Heart left ventricle (tissue), 16 donors: ENCODE measurements around the gene POGK. TPM values are rescaled to one million over a fixed set of nuclear protein-coding genes. Genes with fewer than 3 reads are reported as not detected.

Source experiments
- ATAC-seq, 4 donors: fragments of 200-7000 bp; cut with Tn5 transposase; one replicate each; pipeline ENCODE4 v1.9.1; 2020 to 2022; ENCODE audit warnings: moderate library complexity in 4 of 4, mild to moderate bottlenecking in 3 of 4, moderate number of reproducible peaks in 1 of 4
- DNase-seq, 5 donors: peaks; one replicate each; pipeline ENCODE4 v3.0.0-alpha.2; 2020
- H3K27ac ChIP-seq, 12 donors: fragments of 200-600 bp; sonication (generic) in 4 of 12; one replicate each; pipeline versions ENCODE4 v1.5.0 to v1.8.0; 2016 to 2022; ENCODE audit warnings: mild to moderate bottlenecking in 2 of 12
- H3K27me3 ChIP-seq, 9 donors: fragments of 200-600 bp; sonication (generic) in 2 of 9; one replicate each; pipeline versions ENCODE4 v1.5.1 to v1.8.0; 2016 to 2022; ENCODE audit warnings: mild to moderate bottlenecking in 3 of 9
- H3K36me3 ChIP-seq, 9 donors: fragments of 200-600 bp; sonication (generic) in 2 of 9; one replicate each; pipeline versions ENCODE4 v1.5.0 to v1.8.0; 2018 to 2022; ENCODE audit warnings: mild to moderate bottlenecking in 2 of 9
- H3K4me1 ChIP-seq, 12 donors: fragments of 200-600 bp; sonication (generic) in 4 of 12; one replicate each; pipeline versions ENCODE4 v1.5.0 to v1.8.0; 2016 to 2022; ENCODE audit warnings: mild to moderate bottlenecking in 3 of 12
- H3K4me3 ChIP-seq, 12 donors: fragments of 200-600 bp; sonication (generic) in 4 of 12; one replicate each; pipeline versions ENCODE4 v1.5.0 to v1.8.0; 2017 to 2022; ENCODE audit warnings: mild to moderate bottlenecking in 9 of 12, moderate library complexity in 4 of 12
- H3K9me3 ChIP-seq, 12 donors: fragments of 200-600 bp; sonication (generic) in 4 of 12; one replicate each; pipeline versions ENCODE4 v1.5.0 to v1.8.0; 2016 to 2022; ENCODE audit warnings: mild to moderate bottlenecking in 1 of 12
- POLR2A ChIP-seq, 2 donors: fragments of 450-650 bp; IDR thresholded peaks; one replicate each; pipeline ENCODE4 v1.6.1; 2017; ENCODE audit warnings: antibody characterized with exemption in 2 of 2, mild to moderate bottlenecking in 2 of 2, moderate library complexity in 2 of 2
- WGBS, 4 donors: extraction: QIAGEN DNeasy Blood & Tissue Kit in 2 of 4; methylation state at CpG; one replicate each; pipeline versions ENCODE4 v1.1.5 to v1.1.7; 2013 to 2018; 5-methylcytosine and 5-hydroxymethylcytosine counted together
- intact Hi-C, 10 donors: fragments of 100-400 bp; cut with DNase I; formaldehyde crosslinking; loops; one replicate each; pipeline versions ENCODE4 v1.11.1 to v1.14.2; 2022
- polyA plus RNA-seq, 2 donors: library from polyadenylated mRNA; stranded (reverse); fragments of 200-250 nt; gene quantifications; one replicate each; pipeline ENCODE4 v1.2.3, GENCODE V29; 2013
- total RNA-seq, 9 donors: library from RNA; depleted of rRNA in 2 of 9; stranded (reverse); fragments of >200 nt in 2 of 9; fragmentation: NEBNext Ultra II Directional in 3 of 9; extraction: Animal tissue kit (Norgen Biotek cat#: 25700) in 3 of 9; gene quantifications; one replicate each; pipeline versions ENCODE4 v1.1.0 to v1.2.4, GENCODE V29; 2016 to 2023
- TF ChIP-seq, protein P1 (sequence below), 12 donors: fragments of 200-600 bp; sonication (generic) in 4 of 12; IDR thresholded peaks; one replicate each; pipeline versions ENCODE4 v1.5.0 to v1.8.0; 2018 to 2022; ENCODE audit warnings: antibody characterized with exemption in 12 of 12, mild to moderate bottlenecking in 5 of 12
- donor health status: ischemic (EF 13 %, LVEDD 7.1; RV severe dilation, severe dysfunction).
- donor health status: healthy with polysubstance abuse.
- donor health status: DM: no; HTN: yes; CAD: no.
- donor health status: DM: no; HTN: no; CAD: no.
- donor health status: ischemic (EF 25% LVEDD 6.9; RV normal size, moderate dysfunction).
- donor health status: ischemic (EF 25% LVEDD 5.7; RV mildly dilated, moderate dysfunction).
- donor health status: healthy.
- donor health status: DM: yes; HTN: yes; CAD: no.
- donor health status: ischemic (EF 35%, LVEDD 5.7; RV mildly dilated, moderate dysfunction).
- donor health status: nonischemic (EF 11% LVEDD 7.7; RV severe dilation, severe dysfunction).
- donor health status: DM: yes; HTN: yes; CAD: no.
- donor health status: PGD.
- donor health status: ischemic (EF 29% LVEDD 5.4; RV normal size, mild dysfunction).
- donor health status: nonischemic (EF 23%, LVEDD 6.1; RV moderate dilation, normal function).

POGK gene
- total and polyA plus RNA-seq, 11 donors: 6.0 to 20.8 (median 14.5) TPM

DNA sequence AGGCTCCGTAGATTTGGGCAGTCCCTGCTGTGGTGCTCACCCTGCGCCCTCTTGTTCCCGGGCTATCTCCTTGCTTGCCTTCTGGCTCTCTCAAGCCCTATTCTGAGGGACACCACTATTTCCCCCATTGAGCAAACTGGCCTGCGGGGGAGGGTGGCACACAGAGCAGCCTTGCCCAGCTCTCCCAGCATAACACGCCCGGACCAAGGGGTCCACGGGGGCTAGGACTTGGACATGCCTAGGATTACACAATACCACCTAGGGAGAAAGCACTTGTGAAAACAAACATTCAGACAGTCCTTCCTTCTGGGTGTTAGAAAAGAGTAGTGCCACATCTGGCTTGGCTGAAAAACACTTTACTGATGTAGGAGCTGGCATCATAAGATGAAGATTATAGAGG lies 29.4 kb downstream of the POGK start:
- H3K9me3 ChIP-seq: no peaks in the 10 kb centered on the region
- peaks cover 0 to 49% (median 40%) of the 10 kb centered on the region in 9 donors for H3K36me3 ChIP-seq
- WGBS, 4 donors: 79 to 94% (median 87%) methylated on average over 6 to 7 of the region's 7 CpGs
- H3K4me3 ChIP-seq: no peak overlapping the region
- intact Hi-C loops: no loop called here
- H3K27me3 ChIP-seq: no peaks in the 10 kb centered on the region
- TF ChIP-seq, protein P1, sequence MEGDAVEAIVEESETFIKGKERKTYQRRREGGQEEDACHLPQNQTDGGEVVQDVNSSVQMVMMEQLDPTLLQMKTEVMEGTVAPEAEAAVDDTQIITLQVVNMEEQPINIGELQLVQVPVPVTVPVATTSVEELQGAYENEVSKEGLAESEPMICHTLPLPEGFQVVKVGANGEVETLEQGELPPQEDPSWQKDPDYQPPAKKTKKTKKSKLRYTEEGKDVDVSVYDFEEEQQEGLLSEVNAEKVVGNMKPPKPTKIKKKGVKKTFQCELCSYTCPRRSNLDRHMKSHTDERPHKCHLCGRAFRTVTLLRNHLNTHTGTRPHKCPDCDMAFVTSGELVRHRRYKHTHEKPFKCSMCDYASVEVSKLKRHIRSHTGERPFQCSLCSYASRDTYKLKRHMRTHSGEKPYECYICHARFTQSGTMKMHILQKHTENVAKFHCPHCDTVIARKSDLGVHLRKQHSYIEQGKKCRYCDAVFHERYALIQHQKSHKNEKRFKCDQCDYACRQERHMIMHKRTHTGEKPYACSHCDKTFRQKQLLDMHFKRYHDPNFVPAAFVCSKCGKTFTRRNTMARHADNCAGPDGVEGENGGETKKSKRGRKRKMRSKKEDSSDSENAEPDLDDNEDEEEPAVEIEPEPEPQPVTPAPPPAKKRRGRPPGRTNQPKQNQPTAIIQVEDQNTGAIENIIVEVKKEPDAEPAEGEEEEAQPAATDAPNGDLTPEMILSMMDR (IDR thresholded peaks at IDR 0.05): no peak
- TF ChIP-seq POLR2A (IDR thresholded peaks at IDR 0.05): no peak
- ATAC-seq (peak in 1 of 4 donors; percentile 37), DNase-seq (no peak)
- no peak overlapping the region for H3K27ac ChIP-seq
- H3K4me1 ChIP-seq: peaks cover 0 to 21% (median 3%) of the 10 kb centered on the region in 12 donors

DNA sequence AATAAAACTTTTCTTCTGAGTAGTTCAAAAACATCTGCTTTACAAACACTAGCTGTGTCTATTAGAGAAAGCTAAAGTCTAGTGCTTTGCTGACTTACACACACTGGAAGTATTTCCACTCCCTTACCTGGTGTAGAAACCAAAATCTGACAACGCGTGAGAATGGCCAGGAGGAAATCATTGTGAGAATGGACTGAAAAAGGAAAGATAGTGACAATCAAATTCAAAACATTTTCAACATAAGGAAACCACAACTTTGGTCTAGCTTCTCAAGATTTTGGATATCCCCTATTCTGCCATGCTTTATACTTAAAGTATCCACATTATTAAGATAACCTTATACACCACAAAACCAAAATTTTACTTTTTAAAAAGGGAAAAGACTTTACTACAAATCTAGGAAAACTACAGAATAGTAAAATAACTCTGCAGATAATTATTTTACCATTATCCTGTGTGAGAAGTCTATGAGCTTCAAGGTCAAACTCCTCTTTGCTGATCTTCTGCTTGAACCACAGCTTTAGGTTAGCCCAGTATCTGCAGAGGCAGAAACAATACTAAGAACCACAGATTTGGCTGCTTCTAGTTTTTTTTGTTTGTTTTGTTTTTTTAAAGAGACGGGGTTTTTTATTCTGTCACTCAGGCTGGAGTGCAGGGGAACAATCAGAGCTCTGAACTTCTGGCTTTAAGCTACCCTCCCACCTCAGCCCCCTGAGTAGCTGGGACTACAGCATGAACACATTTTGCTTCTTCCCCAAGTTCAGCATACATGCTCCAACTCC lies 30.2 kb downstream of the POGK start:
- H3K4me1 ChIP-seq: peaks cover 0 to 27% (median 7%) of the 10 kb centered on the region in 12 donors
- H3K27ac ChIP-seq: no peak overlapping the region
- intact Hi-C loops: loop anchor here in 1 of 10 donors (10.0 kb wide), 1 partner anchor 355 kb away; the partner anchor contains the start of gene POU2F1
- DNase-seq (no peak), ATAC-seq (no peak)
- no peaks in the 10 kb centered on the region for H3K9me3 ChIP-seq
- WGBS, 4 donors: 64 to 84% (median 79%) methylated on average over 3 of the region's 3 CpGs
- TF ChIP-seq, protein P1 (IDR thresholded peaks at IDR 0.05): no peak
- no peak for TF ChIP-seq POLR2A (IDR thresholded peaks at IDR 0.05)
- peaks cover 0 to 40% (median 32%) of the 10 kb centered on the region in 9 donors for H3K36me3 ChIP-seq
- no peak overlapping the region for H3K4me3 ChIP-seq
- H3K27me3 ChIP-seq: no peaks in the 10 kb centered on the region

DNA sequence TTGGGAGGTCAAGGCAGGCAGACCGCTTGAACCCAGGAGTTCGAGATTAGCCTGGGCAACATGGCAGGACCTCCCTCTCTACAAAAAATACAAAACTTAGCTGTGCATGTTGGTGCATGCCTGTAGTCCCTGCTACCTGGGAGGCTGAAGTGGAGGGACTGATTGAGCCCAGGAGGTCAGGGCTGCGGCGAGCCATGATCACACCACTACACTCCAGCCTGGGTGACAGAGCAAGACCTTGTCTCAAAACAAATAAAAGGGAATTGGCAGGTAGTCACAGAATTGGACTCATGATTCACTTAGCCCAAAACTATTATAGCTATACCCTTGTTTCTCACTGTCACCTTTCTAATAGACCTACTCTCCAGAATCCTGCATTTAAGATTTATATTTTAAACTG lies 31.3 kb downstream of the POGK start:
- TF ChIP-seq, protein P1 (IDR thresholded peaks at IDR 0.05): no peak
- no peak for TF ChIP-seq POLR2A (IDR thresholded peaks at IDR 0.05)
- H3K36me3 ChIP-seq: peaks cover 0 to 32% (median 28%) of the 10 kb centered on the region in 9 donors
- H3K4me3 ChIP-seq: no peak overlapping the region
- H3K27ac ChIP-seq: no peak overlapping the region
- H3K4me1 ChIP-seq: peaks cover 0 to 36% (median 17%) of the 10 kb centered on the region in 12 donors
- WGBS, 4 donors: 91 to 94% (median 94%) methylated on average over 4 of the region's 4 CpGs
- DNase-seq (no peak), ATAC-seq (peak in 2 of 4 donors; percentile 14 to 15)
- no peaks in the 10 kb centered on the region for H3K27me3 ChIP-seq
- intact Hi-C loops: loop anchor here in 1 of 10 donors (10.0 kb wide), 1 partner anchor 354 kb away; the partner anchor contains the start of gene POU2F1
- H3K9me3 ChIP-seq: no peaks in the 10 kb centered on the region

DNA sequence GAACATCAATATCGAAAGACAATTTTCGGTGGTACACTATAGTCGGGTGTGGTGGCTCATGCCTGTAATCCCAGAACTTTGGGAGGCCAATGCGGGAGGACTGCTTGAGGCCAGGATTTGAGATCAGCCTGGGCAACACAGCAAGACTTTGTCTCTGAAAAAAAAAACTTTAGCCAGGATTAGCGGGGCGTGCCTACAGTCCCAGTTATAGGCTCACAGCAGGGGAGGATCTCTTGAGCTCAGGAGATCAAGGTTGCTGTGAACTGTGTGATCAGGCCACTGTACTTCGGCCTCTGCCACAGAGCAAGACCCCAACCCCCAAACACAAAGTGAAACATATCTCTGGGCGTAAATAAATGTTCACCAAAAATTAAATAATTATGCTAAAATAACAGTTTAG lies 35.2 kb downstream of the POGK start:
- peaks cover 0 to 40% (median 20%) of the 10 kb centered on the region in 12 donors for H3K4me1 ChIP-seq
- intact Hi-C loops: loop anchor here in 1 of 10 donors (10.0 kb wide), 1 partner anchor 350 kb away; the partner anchor contains the start of gene POU2F1
- ATAC-seq (no peak), DNase-seq (no peak)
- no peaks in the 10 kb centered on the region for H3K9me3 ChIP-seq
- no peak overlapping the region for H3K4me3 ChIP-seq
- WGBS, 4 donors: 92 to 96% (median 94%) methylated on average over 8 of the region's 8 CpGs
- H3K27me3 ChIP-seq: no peaks in the 10 kb centered on the region
- no peaks in the 10 kb centered on the region for H3K36me3 ChIP-seq
- TF ChIP-seq, protein P1 (IDR thresholded peaks at IDR 0.05): no peak
- TF ChIP-seq POLR2A (IDR thresholded peaks at IDR 0.05): no peak
- no peak overlapping the region for H3K27ac ChIP-seq
